GM12891 (cell line): ENCODE results near the gene RELCH.
"Not testable (repeated sequence)": the region's sequence is repeated elsewhere in the genome, so short reads cannot be mapped to it uniquely, and the experiment has no call there.

Experiments used
- PAX5 ChIP-seq: IDR thresholded peaks from 2 replicates; pipeline ENCODE4 v1.6.1; 2011; ENCODE audit warnings: low read length, moderate library complexity, mild to moderate bottlenecking; ENCODE audit not compliant: insufficient read depth, severe bottlenecking
- POLR2A ChIP-seq: IDR thresholded peaks from 2 replicates; pipeline ENCODE4 v1.6.1; 2011; ENCODE audit warnings: low read depth, low read length, control low read depth
- POLR2AphosphoS5 ChIP-seq: IDR thresholded peaks from 2 replicates; pipeline ENCODE4 v1.6.1; 2011; ENCODE audit warnings: low read depth, low read length, control low read depth

GRCh38 chr18:62166524-62166923 lies 20.5 kb upstream of the RELCH start:
- not testable (repeated sequence) for TF ChIP-seq POLR2A, PAX5, POLR2AphosphoS5
